ENCODE measurements around the gene HEBP1.

- TF ChIP-seq, protein P1, sequence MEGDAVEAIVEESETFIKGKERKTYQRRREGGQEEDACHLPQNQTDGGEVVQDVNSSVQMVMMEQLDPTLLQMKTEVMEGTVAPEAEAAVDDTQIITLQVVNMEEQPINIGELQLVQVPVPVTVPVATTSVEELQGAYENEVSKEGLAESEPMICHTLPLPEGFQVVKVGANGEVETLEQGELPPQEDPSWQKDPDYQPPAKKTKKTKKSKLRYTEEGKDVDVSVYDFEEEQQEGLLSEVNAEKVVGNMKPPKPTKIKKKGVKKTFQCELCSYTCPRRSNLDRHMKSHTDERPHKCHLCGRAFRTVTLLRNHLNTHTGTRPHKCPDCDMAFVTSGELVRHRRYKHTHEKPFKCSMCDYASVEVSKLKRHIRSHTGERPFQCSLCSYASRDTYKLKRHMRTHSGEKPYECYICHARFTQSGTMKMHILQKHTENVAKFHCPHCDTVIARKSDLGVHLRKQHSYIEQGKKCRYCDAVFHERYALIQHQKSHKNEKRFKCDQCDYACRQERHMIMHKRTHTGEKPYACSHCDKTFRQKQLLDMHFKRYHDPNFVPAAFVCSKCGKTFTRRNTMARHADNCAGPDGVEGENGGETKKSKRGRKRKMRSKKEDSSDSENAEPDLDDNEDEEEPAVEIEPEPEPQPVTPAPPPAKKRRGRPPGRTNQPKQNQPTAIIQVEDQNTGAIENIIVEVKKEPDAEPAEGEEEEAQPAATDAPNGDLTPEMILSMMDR (IDR thresholded peaks at IDR 0.05; ENCODE audit: insufficient read depth, low read length): no peak
- TF ChIP-seq, protein P2, sequence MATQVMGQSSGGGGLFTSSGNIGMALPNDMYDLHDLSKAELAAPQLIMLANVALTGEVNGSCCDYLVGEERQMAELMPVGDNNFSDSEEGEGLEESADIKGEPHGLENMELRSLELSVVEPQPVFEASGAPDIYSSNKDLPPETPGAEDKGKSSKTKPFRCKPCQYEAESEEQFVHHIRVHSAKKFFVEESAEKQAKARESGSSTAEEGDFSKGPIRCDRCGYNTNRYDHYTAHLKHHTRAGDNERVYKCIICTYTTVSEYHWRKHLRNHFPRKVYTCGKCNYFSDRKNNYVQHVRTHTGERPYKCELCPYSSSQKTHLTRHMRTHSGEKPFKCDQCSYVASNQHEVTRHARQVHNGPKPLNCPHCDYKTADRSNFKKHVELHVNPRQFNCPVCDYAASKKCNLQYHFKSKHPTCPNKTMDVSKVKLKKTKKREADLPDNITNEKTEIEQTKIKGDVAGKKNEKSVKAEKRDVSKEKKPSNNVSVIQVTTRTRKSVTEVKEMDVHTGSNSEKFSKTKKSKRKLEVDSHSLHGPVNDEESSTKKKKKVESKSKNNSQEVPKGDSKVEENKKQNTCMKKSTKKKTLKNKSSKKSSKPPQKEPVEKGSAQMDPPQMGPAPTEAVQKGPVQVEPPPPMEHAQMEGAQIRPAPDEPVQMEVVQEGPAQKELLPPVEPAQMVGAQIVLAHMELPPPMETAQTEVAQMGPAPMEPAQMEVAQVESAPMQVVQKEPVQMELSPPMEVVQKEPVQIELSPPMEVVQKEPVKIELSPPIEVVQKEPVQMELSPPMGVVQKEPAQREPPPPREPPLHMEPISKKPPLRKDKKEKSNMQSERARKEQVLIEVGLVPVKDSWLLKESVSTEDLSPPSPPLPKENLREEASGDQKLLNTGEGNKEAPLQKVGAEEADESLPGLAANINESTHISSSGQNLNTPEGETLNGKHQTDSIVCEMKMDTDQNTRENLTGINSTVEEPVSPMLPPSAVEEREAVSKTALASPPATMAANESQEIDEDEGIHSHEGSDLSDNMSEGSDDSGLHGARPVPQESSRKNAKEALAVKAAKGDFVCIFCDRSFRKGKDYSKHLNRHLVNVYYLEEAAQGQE (IDR thresholded peaks at IDR 0.05; ENCODE audit: insufficient replicate concordance, low read depth): no peak
Observed at GRCh38 chr12:12951504-12951903, 48.6 kb downstream of the HEBP1 start.
